ENCODE data around the gene ITGAV.

Gene ITGAV

GRCh38 chr2:186575302-186575701 lies 14.6 kb upstream of the ITGAV start:
- no peak overlapping the region for H3K27ac ChIP-seq (ENCODE audit: extremely low read depth, low read depth, low read length)
- H3K4me3 ChIP-seq (ENCODE audit: low read depth, low read length) = no peak overlapping the region
- CTCF ChIA-PET = interaction anchor here (1.1 to 1.4 kb wide), 2 partner anchors 14 to 67 kb away, joined by 3 to 5 read pairs; partner anchors contain the start of gene ITGAV
- POLR2A ChIA-PET = interaction anchor here (3.9 kb wide), 1 partner anchor 15 kb away, joined by 38 read pairs; the partner anchor contains the start of gene ITGAV
- no peaks in the 10 kb centered on the region for H3K9me3 ChIP-seq (ENCODE audit: control insufficient read depth, insufficient read depth, low read depth, low read length)
- no peaks in the 10 kb centered on the region for H3K36me3 ChIP-seq (ENCODE audit: control insufficient read depth in 2 of 2, insufficient read depth in 1 of 2, low read length in 2 of 2)
- peaks cover 13% of the 10 kb centered on the region for H3K4me1 ChIP-seq (ENCODE audit: control insufficient read depth, insufficient read depth, low read length)
- TF ChIP-seq ZFP69B (tag by site-specific recombination; IDR thresholded peaks at IDR 0.05) (no peak), ZBTB8A (tag by site-specific recombination; IDR thresholded peaks at IDR 0.05) (no peak), PRDM1 (tag by site-specific recombination; IDR thresholded peaks at IDR 0.05) (no peak), KLF8 (tag by site-specific recombination; IDR thresholded peaks at IDR 0.05) (no peak), ZNF660 (tag by site-specific recombination; IDR thresholded peaks at IDR 0.05) (peak; percentile 65), SP7 (tag by site-specific recombination; IDR thresholded peaks at IDR 0.05) (0 out of 2 replicates have a peak, but pooled peaks have one; percentile 30), ZNF23 (tag by site-specific recombination; IDR thresholded peaks at IDR 0.05; ENCODE audit: borderline replicate concordance) (no peak), ZNF548 (tag by site-specific recombination; IDR thresholded peaks at IDR 0.05) (no peak), OVOL3 (tag by site-specific recombination; IDR thresholded peaks at IDR 0.05) (no peak), YY1 (tag by site-specific recombination; IDR thresholded peaks at IDR 0.05) (no peak), ZNF214 (tag by site-specific recombination; IDR thresholded peaks at IDR 0.05; ENCODE audit: borderline replicate concordance) (no peak), YY2 (tag by site-specific recombination; IDR thresholded peaks at IDR 0.05) (no peak), ZNF747 (tag by site-specific recombination; IDR thresholded peaks at IDR 0.05) (no peak), TCF7L2 (IDR thresholded peaks at IDR 0.05; ENCODE audit: borderline replicate concordance, low read depth, low read length) (no peak), ZNF239 (tag by site-specific recombination; IDR thresholded peaks at IDR 0.05) (no peak), ZNF670 (tag by site-specific recombination; IDR thresholded peaks at IDR 0.05; ENCODE audit: low read depth) (no peak), PRDM10 (tag by site-specific recombination; IDR thresholded peaks at IDR 0.05) (0 out of 2 replicates have a peak, but pooled peaks have one; percentile 28), ZNF610 (tag by site-specific recombination; IDR thresholded peaks at IDR 0.05; ENCODE audit: borderline replicate concordance) (no peak), TRIM28 (IDR thresholded peaks at IDR 0.05; ENCODE audit: borderline replicate concordance, low read length) (peak; percentile 26; the same call in 1 of the 2 replicates), ZNF366 (tag by site-specific recombination; conservative IDR thresholded peaks at IDR 0.05) (no peak), BCL11A (tag by site-specific recombination; IDR thresholded peaks at IDR 0.05; ENCODE audit: low read depth) (no peak), ZNF335 (tag by site-specific recombination; conservative IDR thresholded peaks at IDR 0.05) (peak; percentile 74), ZNF629 (tag by site-specific recombination; IDR thresholded peaks at IDR 0.05) (peak; percentile 55), GLI2 (tag by site-specific recombination; IDR thresholded peaks at IDR 0.05; ENCODE audit: borderline replicate concordance, low read depth) (no peak), ZNF777 (tag by site-specific recombination; IDR thresholded peaks at IDR 0.05; ENCODE audit: borderline replicate concordance) (no peak), ZFP3 (tag by site-specific recombination; IDR thresholded peaks at IDR 0.05; ENCODE audit: low read depth) (no peak), CTCF (tag by site-specific recombination; IDR thresholded peaks at IDR 0.05) (no peak), ZNF155 (tag by site-specific recombination; IDR thresholded peaks at IDR 0.05) (no peak), ZNF174 (tag by site-specific recombination; IDR thresholded peaks at IDR 0.05) (no peak), RBAK (tag by site-specific recombination; IDR thresholded peaks at IDR 0.05) (no peak), INSM2 (tag by site-specific recombination; IDR thresholded peaks at IDR 0.05) (0 out of 2 replicates have a peak, but pooled peaks have one; percentile 44), PRDM6 (tag by site-specific recombination; IDR thresholded peaks at IDR 0.05) (peak; percentile 64), ZNF341 (tag by site-specific recombination; IDR thresholded peaks at IDR 0.05; ENCODE audit: low read depth) (no peak)

Measured in HEK293 (cell line).